Fibroblast of lung (primary cell): ENCODE results near the gene NRARP. TPM values are rescaled to one million over a fixed set of nuclear protein-coding genes. Genes with fewer than 3 reads are reported as not detected.
A peak's percentile ranks its signal among the peaks of the same experiment; 100 is the strongest.

Source experiments
- DNase-seq, 2 donors: peaks; one replicate each; pipeline versions ENCODE4 v3.0.0 to v3.0.0-alpha.2; 2010; ENCODE audit warnings: low read depth in 2 of 2
- H2AFZ ChIP-seq: 2 replicates; pipeline ENCODE4 v1.5.1; 2012; ENCODE audit warnings: low read length, control low read depth, inconsistent platforms
- H3K27ac ChIP-seq: 2 replicates; pipeline ENCODE4 v1.5.1; 2011; ENCODE audit warnings: low read length, control low read depth; ENCODE audit not compliant: insufficient read depth
- H3K27me3 ChIP-seq: 2 replicates; pipeline ENCODE4 v1.5.1; 2011; ENCODE audit warnings: mild to moderate bottlenecking, low read length; ENCODE audit not compliant: control insufficient read depth, insufficient read depth
- H3K36me3 ChIP-seq: 2 replicates; pipeline ENCODE4 v1.5.1; 2011; ENCODE audit warnings: low read length; ENCODE audit not compliant: control insufficient read depth, insufficient read depth
- H3K4me1 ChIP-seq: 2 replicates; pipeline ENCODE4 v1.5.1; 2011; ENCODE audit warnings: low read length; ENCODE audit not compliant: control insufficient read depth, insufficient read depth; ENCODE audit errors: extremely low read depth
- H3K4me2 ChIP-seq: 2 replicates; pipeline ENCODE4 v1.5.1; 2011; ENCODE audit warnings: low read length, control low read depth; ENCODE audit not compliant: insufficient read depth; ENCODE audit errors: extremely low read depth
- H3K4me3 ChIP-seq, 4 experiments: fragments of 200-600 bp in 1 of 4; sonication (generic) in 1 of 4; replicated peaks in 1 of 4; 2 replicates each; pipeline ENCODE4 v1.5.1; 2011 to 2016; ENCODE audit warnings: low read length in 4 of 4, low read depth in 3 of 4, mild to moderate bottlenecking in 3 of 4, control low read depth in 2 of 4, inconsistent platforms in 1 of 4, mixed read lengths in 1 of 4; ENCODE audit not compliant: insufficient read depth in 1 of 4; ENCODE audit errors: control extremely low read depth in 1 of 4
- H3K79me2 ChIP-seq: 2 replicates; pipeline ENCODE4 v1.5.1; 2012; ENCODE audit warnings: mild to moderate bottlenecking, low read length, inconsistent platforms; ENCODE audit not compliant: control insufficient read depth, insufficient read depth
- H3K9ac ChIP-seq: 2 replicates; pipeline ENCODE4 v1.5.1; 2011; ENCODE audit warnings: mild to moderate bottlenecking, low read length, control low read depth; ENCODE audit not compliant: insufficient read depth
- H3K9me3 ChIP-seq: 2 replicates; pipeline ENCODE4 v1.5.1; 2012; ENCODE audit warnings: low read depth, low read length; ENCODE audit not compliant: control insufficient read depth, insufficient read depth
- H4K20me1 ChIP-seq: 2 replicates; pipeline ENCODE4 v1.5.1; 2011; ENCODE audit warnings: low read length; ENCODE audit not compliant: control insufficient read depth, insufficient read depth; ENCODE audit errors: extremely low read depth
- CTCF ChIP-seq, 2 donors: IDR thresholded peaks in 1 of 2; conservative IDR thresholded peaks in 1 of 2; 1 replicate in 1 of 2; 2 replicates in 1 of 2; pipeline ENCODE4 v1.5.1; 2011 to 2012; ENCODE audit warnings: low read length in 2 of 2, control low read depth in 1 of 2, inconsistent platforms in 1 of 2, low read depth in 1 of 2, mild to moderate bottlenecking in 1 of 2
- EZH2 ChIP-seq: IDR thresholded peaks from 2 replicates; pipeline ENCODE4 v1.5.1; 2012; ENCODE audit warnings: low read length, control low read depth, mild to moderate bottlenecking; ENCODE audit errors: missing control alignments
- polyA plus RNA-seq, 2 donors: library from polyadenylated mRNA; depleted of rRNA in 1 of 2; stranded (reverse) in 1 of 2; unstranded in 1 of 2; fragments of >200 nt; gene quantifications; 2 replicates each; pipeline ENCODE4 v1.2.1, GENCODE V29; 2011 to 2012; ENCODE audit warnings: missing spikeins in 1 of 2
- total RNA-seq: library from RNA; depleted of rRNA; stranded (reverse); fragments of >200 nt; gene quantifications from 2 replicates; pipeline ENCODE4 v1.2.1, GENCODE V29; 2014

NRARP gene
- total and polyA plus RNA-seq, 2 donors (not counting 1 experiment from before 2014, with no cell fraction given) = 0.07 TPM; not detected in 1

- Histone ChIP-seq H3K79me2 (no peaks in the 10 kb centered on the region), H2AFZ (no peak overlapping the region), H4K20me1 (no peaks in the 10 kb centered on the region), H3K36me3 (no peaks in the 10 kb centered on the region), H3K4me1 (no peaks in the 10 kb centered on the region), H3K9me3 (no peaks in the 10 kb centered on the region), H3K4me2 (no peak overlapping the region), H3K4me3 (no peak overlapping the region), H3K27me3 (no peaks in the 10 kb centered on the region), H3K9ac (no peak overlapping the region), H3K27ac (no peak overlapping the region)
- TF ChIP-seq CTCF (conservative IDR thresholded peaks at IDR 0.05 in 1 of 2, IDR thresholded peaks at IDR 0.05 in 1 of 2; ENCODE audit: low read depth in 1 of 2, low read length in 2 of 2) = no peak
- TF ChIP-seq EZH2 = no peak
- no peak for DNase-seq
Measured at GRCh38 chr9:137336735-137337134, 34.7 kb upstream of the NRARP start.

- Histone ChIP-seq H3K36me3 (no peaks in the 10 kb centered on the region), H3K27me3 (no peaks in the 10 kb centered on the region), H3K4me3 (no peak overlapping the region), H3K9ac (no peak overlapping the region), H3K27ac (no peak overlapping the region), H2AFZ (no peak overlapping the region), H3K4me1 (no peaks in the 10 kb centered on the region), H3K9me3 (no peaks in the 10 kb centered on the region), H3K79me2 (no peaks in the 10 kb centered on the region), H4K20me1 (no peaks in the 10 kb centered on the region), H3K4me2 (no peak overlapping the region)
- no peak for TF ChIP-seq CTCF (conservative IDR thresholded peaks at IDR 0.05 in 1 of 2, IDR thresholded peaks at IDR 0.05 in 1 of 2; ENCODE audit: low read depth in 1 of 2, low read length in 2 of 2)
- no peak for TF ChIP-seq EZH2
- peak in 1 of 2 donors; percentile 39 for DNase-seq
Measured at GRCh38 chr9:137333016-137333671, 31.1 kb upstream of the NRARP start.

- no peak overlapping the region for H3K9ac ChIP-seq
- H3K27ac ChIP-seq = no peak overlapping the region
- no peak overlapping the region for H3K4me2 ChIP-seq
- no peaks in the 10 kb centered on the region for H3K9me3 ChIP-seq
- H4K20me1 ChIP-seq = no peaks in the 10 kb centered on the region
- H3K4me3 ChIP-seq = no peak overlapping the region
- TF ChIP-seq EZH2 = no peak
- TF ChIP-seq CTCF (conservative IDR thresholded peaks at IDR 0.05 in 1 of 2, IDR thresholded peaks at IDR 0.05 in 1 of 2; ENCODE audit: low read depth in 1 of 2, low read length in 2 of 2) = no peak
- H3K36me3 ChIP-seq = no peaks in the 10 kb centered on the region
- no peak overlapping the region for H2AFZ ChIP-seq
- no peaks in the 10 kb centered on the region for H3K27me3 ChIP-seq
- H3K4me1 ChIP-seq = no peaks in the 10 kb centered on the region
- DNase-seq = no peak
- H3K79me2 ChIP-seq = no peaks in the 10 kb centered on the region
Measured at GRCh38 chr9:137331929-137332328, 29.9 kb upstream of the NRARP start.
